PC-9 (cell line): ENCODE results near the gene SMIM24. TPM values are rescaled to one million over a fixed set of nuclear protein-coding genes. Genes with fewer than 3 reads are reported as not detected.
"Not testable (repeated sequence)": the region's sequence is repeated elsewhere in the genome, so short reads cannot be mapped to it uniquely, and the experiment has no call there.

Experiments used
- BruUV-seq: library from RNA; stranded (reverse); fragments of 400-500 nt; replicated peaks from 2 replicates; lab custom pipeline; 2021; lab: Mats Ljungman, UMichigan
- CTCF ChIA-PET: fragments of 300-600 bp; sonication (Branson Sonifier 250); formaldehyde crosslinking; loops from one replicate; lab custom pipeline; 2022; ENCODE audit warnings: antibody characterized with exemption; lab: Charles Lee
- POLR2A ChIA-PET: fragments of 300-600 bp; sonication (Branson Sonifier 250); formaldehyde crosslinking; loops from one replicate; lab custom pipeline; 2022; ENCODE audit warnings: antibody characterized with exemption; ENCODE audit not compliant: unreplicated experiment; lab: Charles Lee
- DNase-seq, 2 experiments: peaks; one replicate each; pipeline versions ENCODE4 v3.0.0 to v3.0.0-alpha.2; 2015 to 2022; ENCODE audit warnings: mixed read lengths in 1 of 2
- H2AFZ ChIP-seq: fragments of 200-600 bp; sonication (generic); 2 replicates; pipeline ENCODE4 v1.8.1; 2017; ENCODE audit warnings: antibody characterized with exemption
- H3F3A ChIP-seq: fragments of 200-600 bp; sonication (generic); 2 replicates; pipeline ENCODE4 v1.8.1; 2017; ENCODE audit warnings: antibody characterized with exemption, mild to moderate bottlenecking, low read depth; ENCODE audit not compliant: insufficient read depth
- H3K27ac ChIP-seq: fragments of 200-600 bp; sonication (generic); 2 replicates; pipeline ENCODE4 v1.6.1; 2016; ENCODE audit warnings: mixed run types
- H3K27me3 ChIP-seq: fragments of 200-600 bp; sonication (generic); 2 replicates; pipeline ENCODE4 v1.6.1; 2016; ENCODE audit warnings: low read depth, mixed run types; ENCODE audit not compliant: insufficient read depth
- H3K36me3 ChIP-seq: fragments of 200-600 bp; sonication (generic); 2 replicates; pipeline ENCODE4 v1.6.1; 2016; ENCODE audit warnings: low read depth, mixed run types
- H3K4me1 ChIP-seq: fragments of 200-600 bp; sonication (generic); replicated peaks from 2 replicates; pipeline ENCODE4 v1.6.1; 2016; ENCODE audit warnings: mixed run types; ENCODE audit not compliant: insufficient read depth
- H3K4me2 ChIP-seq: fragments of 200-600 bp; sonication (generic); 2 replicates; pipeline ENCODE4 v1.6.1; 2017; ENCODE audit warnings: mixed run types
- H3K4me3 ChIP-seq: fragments of 200-600 bp; sonication (generic); 2 replicates; pipeline ENCODE4 v1.6.1; 2016; ENCODE audit warnings: mixed run types
- H3K79me2 ChIP-seq: fragments of 200-600 bp; sonication (generic); 2 replicates; pipeline ENCODE4 v1.6.1; 2017; ENCODE audit warnings: low read depth, mixed run types
- H3K9me2 ChIP-seq: fragments of 200-600 bp; sonication (generic); 2 replicates; pipeline ENCODE4 v1.8.1; 2017; ENCODE audit warnings: mild to moderate bottlenecking; ENCODE audit not compliant: insufficient read depth
- H3K9me3 ChIP-seq: fragments of 200-600 bp; sonication (generic); 2 replicates; pipeline ENCODE4 v1.8.1; 2016; ENCODE audit warnings: low read depth; ENCODE audit not compliant: insufficient read depth
- H4K20me1 ChIP-seq: fragments of 200-600 bp; sonication (generic); 2 replicates; pipeline ENCODE4 v1.8.1; 2017; ENCODE audit not compliant: insufficient read depth
- CTCF ChIP-seq: fragments of 200-600 bp; sonication (generic); conservative IDR thresholded peaks from 2 replicates; pipeline ENCODE4 v1.6.1; 2017; ENCODE audit warnings: mixed run types, antibody characterized with exemption, mild to moderate bottlenecking, moderate library complexity
- EZH2 ChIP-seq: fragments of 200-600 bp; sonication (generic); IDR thresholded peaks from 2 replicates; pipeline ENCODE4 v1.8.0; 2017; ENCODE audit warnings: antibody characterized with exemption, low read depth
- intact Hi-C: fragments of 100-400 bp; cut with micrococcal nuclease; formaldehyde crosslinking; loops from one replicate; pipeline ENCODE4 v1.10.0; 2022; ENCODE audit not compliant: unreplicated experiment
- total RNA-seq: library from RNA; stranded (reverse); gene quantifications from 2 replicates; pipeline ENCODE4 v1.2.3, GENCODE V29; 2021

The SMIM24 gene
- total RNA-seq, 1 experiment from 2014 or later: not detected

- no TSS peak for BruUV-seq
- intact Hi-C loops: no loop called here
- ChIA-PET CTCF (no interaction called here), POLR2A (no interaction called here)
- TF ChIP-seq EZH2: no peak
- no peak for TF ChIP-seq CTCF
- Histone ChIP-seq H3K9me3 (no peaks in the 10 kb centered on the region), H3K27ac (no peak overlapping the region), H3K79me2 (no peaks in the 10 kb centered on the region), H3K36me3 (no peaks in the 10 kb centered on the region), H2AFZ (no peak overlapping the region), H4K20me1 (no peaks in the 10 kb centered on the region; the same call in 1 of the 2 replicates), H3F3A (peaks cover 23% of the 10 kb centered on the region), H3K4me2 (no peak overlapping the region), H3K4me1 (peaks cover 12% of the 10 kb centered on the region), H3K9me2 (no peaks in the 10 kb centered on the region), H3K4me3 (no peak overlapping the region), H3K27me3 (no peaks in the 10 kb centered on the region)
- DNase-seq: no peak
These were observed 25.5 kb downstream of the SMIM24 start for GRCh38 chr19:3454656-3455392.

DNA sequence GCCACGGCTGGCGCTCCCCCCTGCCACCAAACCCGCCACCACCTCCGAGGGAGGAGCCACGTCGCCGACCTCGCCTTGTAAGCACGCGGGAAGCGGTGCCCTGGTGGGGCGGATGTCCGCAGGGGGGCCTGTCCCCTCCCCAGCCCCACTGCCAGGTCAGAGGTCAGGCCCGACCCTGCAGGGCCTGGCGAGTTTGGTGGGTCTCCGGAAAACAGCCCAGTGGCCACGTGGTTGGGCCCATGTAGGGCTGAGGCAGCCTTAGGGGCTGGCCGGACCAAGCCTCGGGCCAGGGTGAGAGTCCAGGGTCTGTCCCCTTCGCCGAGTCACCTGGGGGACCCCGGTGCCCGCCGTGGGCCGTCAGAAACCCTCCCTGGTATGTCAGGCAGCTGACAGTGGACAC is 26.5 kb downstream of the SMIM24 start:
- no peaks in the 10 kb centered on the region; the same call in 1 of the 2 replicates for H4K20me1 ChIP-seq
- ChIA-PET CTCF (no interaction called here), POLR2A (no interaction called here)
- no peak for TF ChIP-seq CTCF
- no peak for TF ChIP-seq EZH2
- H3K36me3 ChIP-seq: no peaks in the 10 kb centered on the region
- H3K27ac ChIP-seq: no peak overlapping the region
- no peaks in the 10 kb centered on the region for H3K79me2 ChIP-seq
- H3K4me3 ChIP-seq: no peak overlapping the region
- DNase-seq: no peak
- H3K9me2 ChIP-seq: no peaks in the 10 kb centered on the region
- H2AFZ ChIP-seq: no peak overlapping the region
- H3F3A ChIP-seq: peaks cover 26% of the 10 kb centered on the region
- no peak overlapping the region for H3K4me2 ChIP-seq
- H3K27me3 ChIP-seq: no peaks in the 10 kb centered on the region
- H3K9me3 ChIP-seq: no peaks in the 10 kb centered on the region
- H3K4me1 ChIP-seq: peaks cover 12% of the 10 kb centered on the region
- no TSS peak for BruUV-seq
- intact Hi-C loops: no loop called here

DNA sequence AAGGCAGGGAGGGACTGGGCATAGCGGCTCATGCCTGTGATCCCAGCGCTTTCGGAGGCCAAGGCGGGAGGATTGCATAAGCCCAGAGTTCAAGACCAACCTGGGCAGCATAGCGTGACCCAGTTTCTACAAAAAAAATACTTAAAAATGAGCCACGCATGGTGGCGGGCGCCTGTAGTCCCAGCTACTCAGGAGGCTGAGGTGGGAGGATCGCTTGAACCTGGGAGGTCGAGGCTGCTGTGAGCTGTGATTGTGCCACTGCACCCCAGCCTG is 27.4 kb downstream of the SMIM24 start:
- H3K4me2 ChIP-seq, H3K36me3 ChIP-seq, DNase-seq, H3K9me3 ChIP-seq, CTCF ChIA-PET, H2AFZ ChIP-seq, H3K79me2 ChIP-seq, H3K4me3 ChIP-seq, BruUV-seq, H3K27me3 ChIP-seq, POLR2A ChIA-PET, H3K9me2 ChIP-seq, H4K20me1 ChIP-seq, intact Hi-C loops, H3K27ac ChIP-seq: not testable (repeated sequence)
- peaks cover 12% of the 10 kb centered on the region for H3K4me1 ChIP-seq
- H3F3A ChIP-seq: peaks cover 26% of the 10 kb centered on the region
